H1 (cell line): ENCODE measurements around the gene MANSC4. TPM values are rescaled to one million over a fixed set of nuclear protein-coding genes. Genes with fewer than 3 reads are reported as not detected.
"Not testable (repeated sequence)": the region's sequence is repeated elsewhere in the genome, so short reads cannot be mapped to it uniquely, and the experiment has no call there.

Experiments
- CTCF ChIA-PET: fragments of 300-600 bp; sonication (Branson Sonifier 250); formaldehyde crosslinking; loops from one replicate; lab custom pipeline; 2021; ENCODE audit not compliant: partially characterized antibody; lab: Charles Lee
- POLR2A ChIA-PET: fragments of 300-600 bp; sonication (Branson Sonifier 250); formaldehyde crosslinking; loops from one replicate; lab custom pipeline; 2021; ENCODE audit warnings: inconsistent platforms; ENCODE audit not compliant: partially characterized antibody; lab: Charles Lee
- DNase-seq, 2 experiments: peaks; one replicate each; pipeline versions ENCODE4 v3.0.0 to v3.0.0-alpha.2; 2010 to 2022; ENCODE audit warnings: low spot score in 2 of 2, low read depth in 1 of 2, mixed read lengths in 1 of 2
- FAIRE-seq: peaks from 2 replicates; lab custom pipeline; 2011; peaks lifted over from hg19 to GRCh38; lab: Jason Lieb, UNC
- H2AFZ ChIP-seq: 2 replicates; pipeline ENCODE4 v1.8.1; 2012; ENCODE audit warnings: low read length, inconsistent platforms
- H2AK5ac ChIP-seq: 2 replicates; pipeline ENCODE4 v1.6.1; 2013; ENCODE audit warnings: low read depth, low read length
- H2BK120ac ChIP-seq: replicated peaks from 2 replicates; pipeline ENCODE3; 2013; ENCODE audit warnings: low read depth, low read length, inconsistent platforms
- H2BK12ac ChIP-seq: 2 replicates; pipeline ENCODE4 v1.6.1; 2013; ENCODE audit warnings: low read depth, low read length
- H2BK15ac ChIP-seq: 2 replicates; pipeline ENCODE4 v1.6.1; 2013; ENCODE audit warnings: low read length
- H2BK20ac ChIP-seq: 2 replicates; pipeline ENCODE4 v1.6.1; 2013; ENCODE audit warnings: low read length
- H2BK5ac ChIP-seq: 2 replicates; pipeline ENCODE4 v1.6.1; 2013; ENCODE audit warnings: low read depth, low read length
- H3K14ac ChIP-seq: 2 replicates; pipeline ENCODE4 v1.6.1; 2013; ENCODE audit warnings: inconsistent platforms; ENCODE audit not compliant: insufficient read length
- H3K18ac ChIP-seq: 2 replicates; pipeline ENCODE4 v1.6.1; 2013; ENCODE audit warnings: low read length; ENCODE audit errors: extremely low read depth
- H3K23ac ChIP-seq: 2 replicates; pipeline ENCODE4 v1.6.1; 2013; ENCODE audit warnings: inconsistent platforms; ENCODE audit not compliant: insufficient read length
- H3K23me2 ChIP-seq: 2 replicates; pipeline ENCODE4 v1.6.1; 2013; ENCODE audit warnings: low read depth, low read length
- H3K27ac ChIP-seq: 2 replicates; pipeline ENCODE4 v1.6.1; 2011; ENCODE audit warnings: low read depth, low read length, inconsistent platforms
- H3K27me3 ChIP-seq, 4 experiments: replicated peaks in 1 of 4; 1 replicate in 1 of 4; 2 replicates in 3 of 4; pipeline versions ENCODE4 v1.6.1 to v1.8.1; 2011 to 2013; ENCODE audit warnings: low read length in 3 of 4, mild to moderate bottlenecking in 3 of 4, inconsistent platforms in 2 of 4, mixed read lengths in 2 of 4, moderate library complexity in 1 of 4; ENCODE audit not compliant: control insufficient read depth in 3 of 4, insufficient read depth in 3 of 4; ENCODE audit errors: extremely low read depth in 1 of 4
- H3K36me3 ChIP-seq, 4 experiments: 2 replicates each; pipeline versions ENCODE4 v1.6.1 to v1.8.1; 2011 to 2013; ENCODE audit warnings: mild to moderate bottlenecking in 4 of 4, low read length in 3 of 4, moderate library complexity in 2 of 4, control low read depth in 1 of 4, inconsistent platforms in 1 of 4; ENCODE audit not compliant: insufficient read depth in 4 of 4, control insufficient read depth in 2 of 4
- H3K4ac ChIP-seq: replicated peaks from 2 replicates; pipeline ENCODE3; 2013; ENCODE audit warnings: low read length, low read depth, mixed read lengths, inconsistent platforms; ENCODE audit not compliant: insufficient read length
- H3K4me1 ChIP-seq, 4 experiments: replicated peaks in 1 of 4; 1 replicate in 1 of 4; 2 replicates in 3 of 4; pipeline versions ENCODE4 v1.6.1 to v1.8.1; 2011 to 2013; ENCODE audit warnings: low read length in 3 of 4, inconsistent platforms in 2 of 4, mixed read lengths in 1 of 4; ENCODE audit not compliant: insufficient read depth in 4 of 4, control insufficient read depth in 3 of 4
- H3K4me2 ChIP-seq, 2 experiments: 2 replicates each; pipeline versions ENCODE4 v1.6.1 to v1.8.1; 2011 to 2013; ENCODE audit warnings: low read depth in 2 of 2, low read length in 2 of 2, control low read depth in 1 of 2, inconsistent platforms in 1 of 2, mild to moderate bottlenecking in 1 of 2; ENCODE audit not compliant: insufficient read depth in 1 of 2
- H3K4me3 ChIP-seq, 4 experiments: fragments of 200-600, 300-600 bp in 1 of 4; sonication (generic), shearing (Covaris generic), sonication (Bioruptor Twin) in 1 of 4; 2 replicates each; pipeline versions ENCODE4 v1.5.1 to v1.8.1; 2011 to 2016; ENCODE audit warnings: low read length in 4 of 4, low read depth in 3 of 4, control low read depth in 2 of 4, inconsistent platforms in 2 of 4, mild to moderate bottlenecking in 2 of 4, mixed read lengths in 1 of 4, moderate library complexity in 1 of 4; ENCODE audit not compliant: insufficient read depth in 2 of 4; ENCODE audit errors: extremely low read depth in 1 of 4
- H3K56ac ChIP-seq: replicated peaks from 2 replicates; pipeline ENCODE3; 2013; ENCODE audit warnings: low read depth, mild to moderate bottlenecking, mixed read lengths, low read length, inconsistent platforms; ENCODE audit not compliant: insufficient read length
- H3K79me1 ChIP-seq: 2 replicates; pipeline ENCODE4 v1.6.1; 2013; ENCODE audit warnings: low read depth, low read length, control low read depth
- H3K79me2 ChIP-seq, 2 experiments: 2 replicates each; pipeline versions ENCODE4 v1.6.1 to v1.8.1; 2012 to 2013; ENCODE audit warnings: low read length in 2 of 2, mild to moderate bottlenecking in 2 of 2, inconsistent platforms in 1 of 2; ENCODE audit not compliant: insufficient read depth in 2 of 2, control insufficient read depth in 1 of 2
- H3K9ac ChIP-seq, 4 experiments: replicated peaks in 1 of 4; 1 replicate in 1 of 4; 2 replicates in 3 of 4; pipeline versions ENCODE4 v1.6.1 to v1.8.1; 2011 to 2013; ENCODE audit warnings: low read depth in 3 of 4, low read length in 3 of 4, control low read depth in 2 of 4, mild to moderate bottlenecking in 2 of 4, moderate library complexity in 2 of 4, inconsistent platforms in 1 of 4; ENCODE audit errors: extremely low read depth in 1 of 4
- H3K9me3 ChIP-seq, 2 experiments: 2 replicates each; pipeline versions ENCODE4 v1.6.1 to v1.8.1; 2012 to 2013; ENCODE audit warnings: mild to moderate bottlenecking in 2 of 2, moderate library complexity in 2 of 2, control low read depth in 1 of 2, inconsistent platforms in 1 of 2, low read depth in 1 of 2, low read length in 1 of 2, mixed read lengths in 1 of 2; ENCODE audit not compliant: insufficient read depth in 2 of 2
- H4K20me1 ChIP-seq, 2 experiments: replicated peaks in 1 of 2; 2 replicates each; pipeline versions ENCODE3 to v1.8.1; 2011 to 2013; ENCODE audit warnings: inconsistent platforms in 2 of 2, low read length in 2 of 2, mild to moderate bottlenecking in 1 of 2; ENCODE audit not compliant: insufficient read depth in 2 of 2, control insufficient read depth in 1 of 2
- H4K5ac ChIP-seq: 2 replicates; pipeline ENCODE4 v1.6.1; 2013; ENCODE audit warnings: low read length, low read depth, mixed read lengths, inconsistent platforms; ENCODE audit not compliant: insufficient read length
- H4K8ac ChIP-seq: 2 replicates; pipeline ENCODE4 v1.8.0; 2013; ENCODE audit warnings: mild to moderate bottlenecking, moderate library complexity, low read length, inconsistent platforms; ENCODE audit not compliant: insufficient read depth; ENCODE audit errors: extremely low read depth
- H4K91ac ChIP-seq: replicated peaks from 2 replicates; pipeline ENCODE3; 2013; ENCODE audit warnings: low read length, mixed read lengths, inconsistent platforms; ENCODE audit not compliant: insufficient read length
- WGBS, 2 experiments: shearing (Covaris generic) in 1 of 2; methylation state at CpG; one replicate each; pipeline versions ENCODE4 v1.1.6 to v1.1.7; 2013 to 2015; ENCODE audit warnings: low lambda C conversion rate in 2 of 2, mixed read lengths in 2 of 2, inconsistent platforms in 1 of 2, low coverage in 1 of 2, missing lambda C conversion rate in 1 of 2; ENCODE audit not compliant: insufficient replicate concordance in 2 of 2, insufficient coverage in 1 of 2, insufficient read length in 1 of 2; ENCODE audit errors: extremely low coverage in 1 of 2, missing lambda C conversion rate in 1 of 2; 5-methylcytosine and 5-hydroxymethylcytosine counted together
- polyA plus RNA-seq, 7 experiments: library from polyadenylated mRNA; depleted of rRNA in 3 of 7; stranded (reverse) in 5 of 7; unstranded in 2 of 7; fragments of >200 nt in 5 of 7; fragments of 200-250 nt in 2 of 7; gene quantifications; 1 replicate in 5 of 7; 2 replicates in 1 of 7; 4 replicates in 1 of 7; pipeline versions ENCODE4 v1.2.1 to v1.2.3, GENCODE V29; 2011 to 2013; ENCODE audit warnings: missing spikeins in 2 of 7, mixed read lengths in 2 of 7
- total RNA-seq: library from RNA; stranded (reverse); fragmentation: NEBNext Ultra II Directional; extraction: Animal tissue kit (Norgen Biotek cat#: 25700); gene quantifications from 2 replicates; pipeline ENCODE4 v1.2.1, GENCODE V29; 2021

The MANSC4 gene
- total and polyA plus RNA-seq, 2 of the 8 experiments (the other 6 are each of a cell fraction or from before 2014, with no cell fraction given) = not detected

- H2BK120ac ChIP-seq, H3K18ac ChIP-seq, POLR2A ChIA-PET, H3K4me1 ChIP-seq, H3K27ac ChIP-seq, H2BK12ac ChIP-seq, H3K79me2 ChIP-seq, H2BK5ac ChIP-seq, H4K8ac ChIP-seq, H3K9ac ChIP-seq, DNase-seq, H2BK20ac ChIP-seq, H3K9me3 ChIP-seq, H4K91ac ChIP-seq, H3K4ac ChIP-seq, H2AFZ ChIP-seq, H3K23ac ChIP-seq, H2BK15ac ChIP-seq, FAIRE-seq, H4K5ac ChIP-seq, H3K14ac ChIP-seq, H3K23me2 ChIP-seq, H3K79me1 ChIP-seq, H3K56ac ChIP-seq, H2AK5ac ChIP-seq, H4K20me1 ChIP-seq, H3K27me3 ChIP-seq, H3K4me2 ChIP-seq, H3K4me3 ChIP-seq: not testable (repeated sequence)
- H3K36me3 ChIP-seq = peaks cover 0 to 37% (median 5%) of the 10 kb centered on the region in 4 experiments; a peak in 5 of 8 replicates
- CTCF ChIA-PET = interaction anchor here (1.0 to 2.9 kb wide), 10 partner anchors 12 to 1206 kb away, joined by 3 to 15 read pairs (median 4); no protein-coding TSS in a partner anchor
- WGBS, 2 experiments = 94% methylated on average over 9 of the region's 9 CpGs; no CpG with 5 or more reads in 1 of the 2 experiments
Measured at GRCh38 chr12:27734321-27734720, 45.7 kb downstream of the MANSC4 start.
